Measurements from ENCODE around the gene TGFBI.

DNA sequence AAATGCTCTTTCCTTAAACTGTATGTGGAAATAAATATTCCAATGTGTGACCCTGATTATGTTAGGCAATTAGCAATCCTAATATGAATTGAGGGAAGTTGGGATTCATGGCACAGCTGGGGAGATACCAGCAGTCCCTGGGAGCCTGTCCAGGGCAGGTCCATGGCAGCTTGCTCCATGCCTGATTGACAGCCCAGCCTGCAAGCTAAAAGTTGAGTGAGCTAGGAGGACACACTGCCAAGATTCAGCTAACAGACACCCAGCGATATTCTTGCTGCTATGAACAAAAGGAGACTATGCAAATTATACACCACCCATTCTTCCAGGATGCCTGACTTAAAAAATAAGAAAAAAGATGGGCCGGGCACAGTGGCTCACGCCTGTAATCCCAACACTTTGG, 6.2 kb downstream of the TGFBI start:
- no peak for TF ChIP-seq MYC (IDR thresholded peaks at IDR 0.05; ENCODE audit: low read depth, low read length)
- TF ChIP-seq, protein P1, sequence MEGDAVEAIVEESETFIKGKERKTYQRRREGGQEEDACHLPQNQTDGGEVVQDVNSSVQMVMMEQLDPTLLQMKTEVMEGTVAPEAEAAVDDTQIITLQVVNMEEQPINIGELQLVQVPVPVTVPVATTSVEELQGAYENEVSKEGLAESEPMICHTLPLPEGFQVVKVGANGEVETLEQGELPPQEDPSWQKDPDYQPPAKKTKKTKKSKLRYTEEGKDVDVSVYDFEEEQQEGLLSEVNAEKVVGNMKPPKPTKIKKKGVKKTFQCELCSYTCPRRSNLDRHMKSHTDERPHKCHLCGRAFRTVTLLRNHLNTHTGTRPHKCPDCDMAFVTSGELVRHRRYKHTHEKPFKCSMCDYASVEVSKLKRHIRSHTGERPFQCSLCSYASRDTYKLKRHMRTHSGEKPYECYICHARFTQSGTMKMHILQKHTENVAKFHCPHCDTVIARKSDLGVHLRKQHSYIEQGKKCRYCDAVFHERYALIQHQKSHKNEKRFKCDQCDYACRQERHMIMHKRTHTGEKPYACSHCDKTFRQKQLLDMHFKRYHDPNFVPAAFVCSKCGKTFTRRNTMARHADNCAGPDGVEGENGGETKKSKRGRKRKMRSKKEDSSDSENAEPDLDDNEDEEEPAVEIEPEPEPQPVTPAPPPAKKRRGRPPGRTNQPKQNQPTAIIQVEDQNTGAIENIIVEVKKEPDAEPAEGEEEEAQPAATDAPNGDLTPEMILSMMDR (IDR thresholded peaks at IDR 0.05; ENCODE audit: low read depth, low read length): no peak

Measured in NB4 (cell line).